Keratinocyte (primary cell): ENCODE data around the gene ZIC4. TPM values are rescaled to one million over a fixed set of nuclear protein-coding genes. Genes with fewer than 3 reads are reported as not detected.

Experiments
- DNase-seq: peaks from one replicate; pipeline ENCODE4 v3.0.0-alpha.2; 2011; ENCODE audit warnings: low read depth, missing footprints, low spot score
- FAIRE-seq: peaks from 2 replicates; lab custom pipeline; 2011; peaks lifted over from hg19 to GRCh38; lab: Jason Lieb, UNC
- H2AFZ ChIP-seq: 2 replicates; pipeline ENCODE4 v1.6.0; 2012; ENCODE audit warnings: low read length, control low read depth, inconsistent platforms; ENCODE audit not compliant: control insufficient read depth
- H3K27ac ChIP-seq: 2 replicates; pipeline ENCODE4 v1.5.1; 2011; ENCODE audit warnings: low read length; ENCODE audit not compliant: control insufficient read depth, insufficient read depth
- H3K27me3 ChIP-seq: 3 replicates; pipeline ENCODE4 v1.6.0; 2011; ENCODE audit warnings: low read length; ENCODE audit not compliant: control insufficient read depth, insufficient read depth; ENCODE audit errors: extremely low read depth
- H3K36me3 ChIP-seq, 2 experiments: 2 replicates in 1 of 2; 3 replicates in 1 of 2; pipeline ENCODE4 v1.5.1; 2011; ENCODE audit warnings: low read length in 2 of 2, mild to moderate bottlenecking in 1 of 2; ENCODE audit not compliant: control insufficient read depth in 2 of 2, insufficient read depth in 2 of 2; ENCODE audit errors: extremely low read depth in 1 of 2
- H3K4me1 ChIP-seq: 3 replicates; pipeline ENCODE4 v1.5.1; 2011; ENCODE audit warnings: low read length; ENCODE audit not compliant: control insufficient read depth, insufficient read depth; ENCODE audit errors: extremely low read depth
- H3K4me2 ChIP-seq: 3 replicates; pipeline ENCODE4 v1.6.0; 2011; ENCODE audit warnings: low read depth, low read length; ENCODE audit not compliant: control insufficient read depth, insufficient read depth; ENCODE audit errors: extremely low read depth
- H3K4me3 ChIP-seq, 3 experiments: fragments of 200-600 bp in 1 of 3; sonication (generic) in 1 of 3; 2 replicates in 2 of 3; 3 replicates in 1 of 3; pipeline ENCODE4 v1.5.1; 2011 to 2016; ENCODE audit warnings: low read length in 3 of 3, mild to moderate bottlenecking in 3 of 3, control low read depth in 2 of 3, inconsistent platforms in 1 of 3, low read depth in 1 of 3, mixed read lengths in 1 of 3, mixed run types in 1 of 3, moderate library complexity in 1 of 3; ENCODE audit not compliant: control insufficient read depth in 2 of 3, insufficient read depth in 2 of 3; ENCODE audit errors: extremely low read depth in 1 of 3
- H3K79me2 ChIP-seq: 2 replicates; pipeline ENCODE4 v1.6.0; 2012; ENCODE audit warnings: low read length; ENCODE audit not compliant: control insufficient read depth, insufficient read depth
- H3K9ac ChIP-seq: 3 replicates; pipeline ENCODE4 v1.6.0; 2011; ENCODE audit warnings: low read length; ENCODE audit not compliant: control insufficient read depth, insufficient read depth; ENCODE audit errors: extremely low read depth
- H3K9me1 ChIP-seq: 3 replicates; pipeline ENCODE4 v1.6.0; 2011; ENCODE audit warnings: low read length; ENCODE audit not compliant: control insufficient read depth, insufficient read depth; ENCODE audit errors: extremely low read depth
- H3K9me3 ChIP-seq: 2 replicates; pipeline ENCODE4 v1.5.1; 2012; ENCODE audit warnings: low read depth, low read length; ENCODE audit not compliant: control insufficient read depth
- H4K20me1 ChIP-seq: 3 replicates; pipeline ENCODE4 v1.6.0; 2011; ENCODE audit warnings: low read length; ENCODE audit not compliant: control insufficient read depth, insufficient read depth; ENCODE audit errors: extremely low read depth
- CTCF ChIP-seq, 3 experiments: IDR thresholded peaks in 1 of 3; conservative IDR thresholded peaks in 1 of 3; optimal IDR thresholded peaks in 1 of 3; 2 replicates in 2 of 3; 3 replicates in 1 of 3; pipeline versions ENCODE3 to v1.5.1; 2011; ENCODE audit warnings: low read length in 3 of 3, mild to moderate bottlenecking in 3 of 3, moderate library complexity in 2 of 3, control low read depth in 1 of 3, inconsistent platforms in 1 of 3; ENCODE audit not compliant: insufficient read depth in 2 of 3; ENCODE audit errors: extremely low read depth in 1 of 3
- EZH2 ChIP-seq: IDR thresholded peaks from one replicate; pipeline ENCODE4 v1.6.1; 2012; ENCODE audit warnings: inconsistent platforms, mild to moderate bottlenecking, low read length, moderate library complexity
- dilution Hi-C: fragments of 300-500 bp; cut with MboI; formaldehyde crosslinking; loops from one replicate; pipeline ENCODE4 v1.7.0; 2020; ENCODE audit warnings: low sequenced_read_pairs; ENCODE audit not compliant: extremely low pct_ligation_motif_present
- polyA plus RNA-seq, 5 experiments: library from polyadenylated mRNA; depleted of rRNA in 3 of 5; stranded (reverse) in 3 of 5; stranded (forward) in 1 of 5; unstranded in 1 of 5; fragments of >200 nt; gene quantifications; 1 replicate in 1 of 5; 2 replicates in 3 of 5; 3 replicates in 1 of 5; pipeline versions ENCODE4 v1.2.1 to v1.2.3, GENCODE V29; 2011 to 2012; ENCODE audit warnings: missing spikeins in 2 of 5, low read depth in 1 of 5, low replicate concordance in 1 of 5

Gene ZIC4
- polyA plus RNA-seq, 1 donor (not counting 4 experiments of a cell fraction or from before 2014, with no cell fraction given): not detected

DNA sequence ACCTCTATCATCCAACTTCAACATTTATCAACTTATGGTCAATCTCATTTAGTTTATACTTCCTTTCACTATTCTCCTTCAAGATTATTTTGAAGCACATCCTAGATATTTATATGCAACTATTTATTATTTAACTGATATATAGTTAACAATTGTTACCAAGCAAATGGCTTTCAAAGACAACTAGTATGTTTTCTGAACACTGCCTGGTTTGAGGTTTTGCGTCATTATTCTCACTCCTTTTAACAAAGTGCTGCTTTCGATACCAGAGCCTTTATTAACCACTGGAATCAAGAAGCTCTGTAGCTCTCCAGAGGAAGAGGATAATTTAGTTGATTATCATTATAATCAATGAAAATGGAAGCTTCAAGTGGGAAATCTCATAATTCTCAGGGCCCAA is 22.4 kb upstream of the ZIC4 start:
- no peak overlapping the region for H3K27ac ChIP-seq
- H3K36me3 ChIP-seq: no peaks in the 10 kb centered on the region
- no peaks in the 10 kb centered on the region for H3K9me3 ChIP-seq
- H3K4me1 ChIP-seq: no peaks in the 10 kb centered on the region
- H3K9ac ChIP-seq: no peak overlapping the region
- peaks cover 15% of the 10 kb centered on the region for H3K27me3 ChIP-seq
- H3K9me1 ChIP-seq: no peaks in the 10 kb centered on the region
- H2AFZ ChIP-seq: no peak overlapping the region
- TF ChIP-seq CTCF (optimal IDR thresholded peaks at IDR 0.05 in 1 of 3, IDR thresholded peaks at IDR 0.05 in 1 of 3, conservative IDR thresholded peaks at IDR 0.05 in 1 of 3; ENCODE audit: extremely low read depth in 1 of 3, insufficient read depth in 2 of 3, low read length in 3 of 3): no peak
- TF ChIP-seq EZH2: no peak
- no peak overlapping the region for H3K4me2 ChIP-seq
- FAIRE-seq: no peak
- dilution Hi-C loops: no loop called here
- no peak overlapping the region for H3K4me3 ChIP-seq
- no peaks in the 10 kb centered on the region for H4K20me1 ChIP-seq
- no peak for DNase-seq
- H3K79me2 ChIP-seq: no peaks in the 10 kb centered on the region

DNA sequence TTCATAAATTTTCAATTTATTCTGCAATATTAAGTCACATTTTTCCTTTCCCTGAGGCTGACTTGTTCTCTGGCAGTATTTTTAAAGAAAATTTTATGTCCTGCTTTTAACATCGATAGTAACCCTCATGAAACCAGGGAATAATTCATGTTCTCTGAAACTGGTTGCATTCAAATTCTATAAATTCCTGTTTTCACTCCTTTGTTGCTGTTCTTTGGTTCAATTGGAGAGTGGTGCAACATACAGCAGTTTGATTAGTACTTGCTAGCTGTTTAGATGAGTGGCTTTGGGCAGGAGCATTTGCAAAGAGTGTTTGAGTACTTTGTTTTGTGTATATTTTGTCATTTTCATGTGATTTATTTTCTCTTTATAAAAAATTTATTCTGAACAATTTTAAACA is 22.0 kb upstream of the ZIC4 start:
- no peak for FAIRE-seq
- TF ChIP-seq EZH2 (no peak), CTCF (optimal IDR thresholded peaks at IDR 0.05 in 1 of 3, IDR thresholded peaks at IDR 0.05 in 1 of 3, conservative IDR thresholded peaks at IDR 0.05 in 1 of 3; ENCODE audit: extremely low read depth in 1 of 3, insufficient read depth in 2 of 3, low read length in 3 of 3) (no peak)
- no peaks in the 10 kb centered on the region for H3K4me1 ChIP-seq
- dilution Hi-C loops: no loop called here
- no peak overlapping the region for H3K27ac ChIP-seq
- no peaks in the 10 kb centered on the region for H3K9me3 ChIP-seq
- no peak overlapping the region for H3K4me2 ChIP-seq
- H3K27me3 ChIP-seq: peaks cover 19% of the 10 kb centered on the region
- H3K79me2 ChIP-seq: no peaks in the 10 kb centered on the region
- no peak overlapping the region for H3K4me3 ChIP-seq
- no peak for DNase-seq
- no peaks in the 10 kb centered on the region for H4K20me1 ChIP-seq
- no peaks in the 10 kb centered on the region for H3K36me3 ChIP-seq
- H2AFZ ChIP-seq: no peak overlapping the region
- no peaks in the 10 kb centered on the region for H3K9me1 ChIP-seq
- H3K9ac ChIP-seq: no peak overlapping the region
